ENCODE data around the gene FGR. TPM values are rescaled to one million over a fixed set of nuclear protein-coding genes. Genes with fewer than 3 reads are reported as not detected.
A peak's percentile ranks its signal among the peaks of the same experiment; 100 is the strongest.

FGR gene
- total RNA-seq, 1 donor from 2014 or later = 3.5 TPM

GRCh38 chr1:27638047-27638734 is 3.2 kb upstream of the FGR start:
- H3K4me3 ChIP-seq = no peak overlapping the region
- no peak for TF ChIP-seq CTCF (IDR thresholded peaks at IDR 0.05; ENCODE audit: borderline replicate concordance)
- H3K27ac ChIP-seq (replicated peaks) = peak overlapping the region; percentile 1
- intact Hi-C loops (cut with micrococcal nuclease) = no loop called here
- DNase-seq = no peak
- peaks cover 29% of the 10 kb centered on the region for H3K4me1 ChIP-seq
- H3K27me3 ChIP-seq (ENCODE audit: low read depth) = no peaks in the 10 kb centered on the region
- H3K9me3 ChIP-seq (replicated peaks) = no peaks in the 10 kb centered on the region
- no peaks in the 10 kb centered on the region for H3K36me3 ChIP-seq

- peak overlapping the region; percentile 70 for H3K4me3 ChIP-seq
Observed at GRCh38 chr1:27635396-27636142, 584 bp upstream of the FGR start.

GRCh38 chr1:27634177-27634984 is 604 bp downstream of the FGR start:
- H3K27ac ChIP-seq (replicated peaks) = peak overlapping the region; percentile 92
- H3K9me3 ChIP-seq (replicated peaks) = no peaks in the 10 kb centered on the region
- no peaks in the 10 kb centered on the region for H3K36me3 ChIP-seq
- H3K4me1 ChIP-seq = peaks cover 67% of the 10 kb centered on the region
- H3K4me3 ChIP-seq = peak overlapping the region; percentile 70
- TF ChIP-seq CTCF (IDR thresholded peaks at IDR 0.05; ENCODE audit: borderline replicate concordance) = peak; percentile 30
- DNase-seq = peak; percentile 71
- intact Hi-C loops (cut with micrococcal nuclease) = no loop called here
- H3K27me3 ChIP-seq (ENCODE audit: low read depth) = no peaks in the 10 kb centered on the region

More at GRCh38 chr1:27635396-27636142, 584 bp upstream of the FGR start:
- DNase-seq = no peak
- peak overlapping the region; percentile 92 for H3K27ac ChIP-seq (replicated peaks)
- H3K4me1 ChIP-seq = peaks cover 55% of the 10 kb centered on the region
- no peaks in the 10 kb centered on the region for H3K27me3 ChIP-seq (ENCODE audit: low read depth)
- intact Hi-C loops (cut with micrococcal nuclease) = no loop called here
- TF ChIP-seq CTCF (IDR thresholded peaks at IDR 0.05; ENCODE audit: borderline replicate concordance) = no peak
- no peaks in the 10 kb centered on the region for H3K36me3 ChIP-seq
- no peaks in the 10 kb centered on the region for H3K9me3 ChIP-seq (replicated peaks)

DNA sequence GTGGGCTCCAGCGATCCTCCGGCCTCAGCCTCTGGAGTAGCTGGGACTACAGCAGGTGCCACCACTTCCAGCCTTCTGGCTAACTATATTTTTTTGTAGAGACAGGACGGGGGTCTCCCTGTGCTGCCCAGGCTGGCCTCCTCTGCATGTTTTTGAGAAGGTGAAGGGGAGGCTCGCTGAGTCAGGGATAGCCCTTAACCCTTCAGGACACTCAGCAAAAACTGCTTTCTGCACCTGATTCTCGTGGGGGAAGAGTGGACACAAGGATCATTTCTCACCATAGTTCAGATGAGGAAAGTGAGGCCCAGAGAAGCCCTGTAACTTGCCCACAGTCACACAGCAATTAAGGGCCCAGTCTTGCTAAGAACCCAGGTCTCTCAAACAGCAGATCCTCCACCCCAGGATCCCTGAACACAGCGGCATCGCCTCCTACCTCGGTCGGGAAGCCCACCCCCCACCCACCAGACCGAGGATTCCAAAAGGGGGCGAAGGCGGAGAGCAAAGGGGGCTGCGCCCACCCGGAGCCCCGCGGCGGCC is 1.3 kb downstream of the FGR start:
- intact Hi-C loops (cut with micrococcal nuclease) = no loop called here
- Histone ChIP-seq H3K27me3 (ENCODE audit: low read depth) (no peaks in the 10 kb centered on the region), H3K4me1 (peaks cover 74% of the 10 kb centered on the region), H3K9me3 (replicated peaks) (no peaks in the 10 kb centered on the region), H3K4me3 (peak overlapping the region; percentile 70), H3K36me3 (no peaks in the 10 kb centered on the region), H3K27ac (replicated peaks) (peak overlapping the region; percentile 92)
- no peak for DNase-seq
- TF ChIP-seq CTCF (IDR thresholded peaks at IDR 0.05; ENCODE audit: borderline replicate concordance) = no peak

GRCh38 chr1:27633298-27633610 is 1.7 kb downstream of the FGR start:
- DNase-seq = no peak
- no peak for TF ChIP-seq CTCF (IDR thresholded peaks at IDR 0.05; ENCODE audit: borderline replicate concordance)
- intact Hi-C loops (cut with micrococcal nuclease) = no loop called here
- Histone ChIP-seq H3K9me3 (replicated peaks) (no peaks in the 10 kb centered on the region), H3K36me3 (no peaks in the 10 kb centered on the region), H3K27me3 (ENCODE audit: low read depth) (no peaks in the 10 kb centered on the region), H3K27ac (replicated peaks) (peak overlapping the region; percentile 92), H3K4me3 (peak overlapping the region; percentile 70), H3K4me1 (peaks cover 77% of the 10 kb centered on the region)
